GM23338 (cell line): ENCODE measurements around the gene CYGB. TPM values are rescaled to one million over a fixed set of nuclear protein-coding genes. Genes with fewer than 3 reads are reported as not detected.

ENCODE experiments used
- ATAC-seq: fragments of 200-7000 bp; cut with Tn5 transposase; 3 replicates; pipeline ENCODE4 v1.9.1; 2020
- DNase-seq: peaks from one replicate; pipeline ENCODE4 v3.0.0-alpha.2; 2015; ENCODE audit warnings: low spot score
- H2AFZ ChIP-seq: fragments of 200-600 bp; sonication (generic); 2 replicates; pipeline ENCODE4 v1.8.0; 2016; ENCODE audit warnings: antibody characterized with exemption, mild to moderate bottlenecking, moderate library complexity
- H3F3A ChIP-seq: fragments of 200-600 bp; sonication (generic); replicated peaks from 2 replicates; pipeline ENCODE4 v1.8.0; 2017; ENCODE audit warnings: antibody characterized with exemption, mixed run types, low read depth
- H3K27ac ChIP-seq: fragments of 200-600 bp; sonication (generic); 2 replicates; pipeline ENCODE4 v1.6.1; 2016; ENCODE audit warnings: low read depth
- H3K27me3 ChIP-seq: fragments of 200-600 bp; sonication (generic); 2 replicates; pipeline ENCODE4 v1.8.0; 2016; ENCODE audit warnings: mild to moderate bottlenecking, mixed run types, moderate library complexity; ENCODE audit not compliant: insufficient read depth
- H3K36me3 ChIP-seq: fragments of 200-600 bp; sonication (generic); 2 replicates; pipeline ENCODE4 v1.8.0; 2016; ENCODE audit warnings: mild to moderate bottlenecking; ENCODE audit not compliant: insufficient read depth
- H3K4me1 ChIP-seq: fragments of 200-600 bp; sonication (generic); 2 replicates; pipeline ENCODE4 v1.8.0; 2016; ENCODE audit warnings: mild to moderate bottlenecking, moderate library complexity; ENCODE audit not compliant: insufficient read depth
- H3K4me2 ChIP-seq: fragments of 200-600 bp; sonication (generic); 2 replicates; pipeline ENCODE4 v1.7.1; 2017; ENCODE audit warnings: mixed run types
- H3K4me3 ChIP-seq: fragments of 200-600 bp; sonication (generic); 2 replicates; pipeline ENCODE4 v1.6.1; 2016; ENCODE audit warnings: mixed run types
- H3K79me2 ChIP-seq: fragments of 200-600 bp; sonication (generic); replicated peaks from 2 replicates; pipeline ENCODE4 v1.8.0; 2017; ENCODE audit warnings: mild to moderate bottlenecking; ENCODE audit not compliant: insufficient read depth
- H3K9me2 ChIP-seq: fragments of 200-600 bp; sonication (generic); 2 replicates; pipeline ENCODE4 v1.8.0; 2017; ENCODE audit not compliant: insufficient read depth
- H4K20me1 ChIP-seq: fragments of 200-600 bp; sonication (generic); replicated peaks from 2 replicates; pipeline ENCODE4 v1.8.0; 2017; ENCODE audit warnings: mild to moderate bottlenecking; ENCODE audit not compliant: insufficient read depth
- H3K27ac Mint-ChIP-seq: 2 replicates; pipeline ENCODE4 v1.8.0; 2020; ENCODE audit warnings: inconsistent platforms, mild to moderate bottlenecking, moderate library complexity, mixed read lengths
- H3K27me3 Mint-ChIP-seq: 3 replicates; pipeline ENCODE4 v1.8.0; 2022; ENCODE audit warnings: low read depth, mild to moderate bottlenecking, moderate library complexity, mixed read lengths, inconsistent platforms; ENCODE audit not compliant: insufficient read depth, poor library complexity
- H3K36me3 Mint-ChIP-seq: 3 replicates; pipeline ENCODE4 v1.8.0; 2021; ENCODE audit warnings: low read depth, mild to moderate bottlenecking, inconsistent platforms, moderate library complexity, mixed read lengths
- H3K4me1 Mint-ChIP-seq: 3 replicates; pipeline ENCODE4 v1.8.0; 2020; ENCODE audit warnings: mild to moderate bottlenecking, inconsistent platforms, mixed read lengths
- H3K4me3 Mint-ChIP-seq: 3 replicates; pipeline ENCODE4 v1.8.0; 2021; ENCODE audit warnings: moderate library complexity, mild to moderate bottlenecking, inconsistent platforms, mixed read lengths
- H3K9me3 Mint-ChIP-seq: 3 replicates; pipeline ENCODE4 v1.8.0; 2020; ENCODE audit warnings: moderate library complexity, mild to moderate bottlenecking, inconsistent platforms, mixed read lengths
- NANOG ChIP-seq: IDR thresholded peaks from 2 replicates; pipeline ENCODE4 v1.6.1; 2016; ENCODE audit warnings: antibody characterized with exemption, borderline replicate concordance
- ZNF114 ChIP-seq: fragments of 250-450 bp; sonication (Bioruptor Pico); IDR thresholded peaks from 2 replicates; pipeline ENCODE4 v1.5.0; 2020; ENCODE audit warnings: mild to moderate bottlenecking, moderate library complexity
- polyA plus RNA-seq: library from polyadenylated mRNA; unstranded; fragments of >200 nt; fragmentation: Nextera tagmentation; extraction: Ambion mirVana; gene quantifications from 2 replicates; pipeline ENCODE4 v1.2.1, GENCODE V29; 2016
- total RNA-seq: library from RNA; depleted of rRNA; stranded (reverse); fragments of >200 nt; shearing (Covaris generic); gene quantifications from 2 replicates; pipeline ENCODE4 v1.2.3, GENCODE V29; 2014
- TF ChIP-seq, protein P1 (sequence below): fragments of 250-450 bp; sonication (Bioruptor Pico); IDR thresholded peaks from 2 replicates; pipeline ENCODE4 v1.5.0; 2020; ENCODE audit warnings: mild to moderate bottlenecking, moderate library complexity
- TF ChIP-seq, protein P2 (sequence below): IDR thresholded peaks from one replicate; pipeline ENCODE4 v1.6.1; 2018; ENCODE audit warnings: antibody characterized with exemption; ENCODE audit not compliant: unreplicated experiment
- TF ChIP-seq, protein P3 (sequence below): IDR thresholded peaks from 2 replicates; pipeline ENCODE4 v1.6.1; 2016; ENCODE audit warnings: antibody characterized with exemption

CYGB gene
- total and polyA plus RNA-seq, 2 experiments from 2014 or later = 1.2 to 1.7 TPM

DNA sequence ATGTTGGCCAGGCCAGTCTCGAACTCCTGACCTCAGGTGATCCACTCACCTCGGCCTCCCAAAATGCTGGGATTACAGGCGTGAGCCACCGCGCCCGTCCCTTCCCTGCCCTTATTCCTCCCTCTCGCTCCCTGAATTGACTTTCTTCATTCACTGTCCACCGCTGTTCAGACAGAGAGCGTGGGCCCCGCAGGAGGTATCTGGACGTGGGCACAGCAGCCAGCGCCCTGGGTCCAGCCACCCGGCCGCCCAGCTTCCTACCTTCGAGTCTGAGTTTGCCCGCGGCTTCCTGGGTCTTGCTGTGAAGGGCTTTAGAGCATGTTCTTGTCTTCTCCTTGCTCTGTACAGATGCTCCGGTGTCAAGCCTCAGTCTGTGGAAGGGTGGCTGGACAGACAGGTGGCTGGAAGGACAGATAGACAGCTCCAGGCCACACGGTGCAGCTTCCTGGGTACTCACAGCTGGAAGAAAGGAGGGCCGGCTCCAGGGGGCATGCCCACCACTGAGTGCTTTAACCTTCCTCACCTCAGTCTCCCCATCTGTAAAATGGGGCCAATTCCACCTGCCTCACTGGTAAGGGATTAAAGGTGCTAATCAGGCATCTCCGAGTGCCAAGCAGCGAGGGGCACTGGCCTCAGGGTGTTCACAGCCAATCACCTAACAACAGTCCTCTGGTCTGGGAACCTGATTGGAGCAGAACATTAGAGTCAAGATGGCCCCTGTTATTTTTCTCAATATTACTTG lies 49.9 kb downstream of the CYGB start:
- H3K36me3 ChIP-seq = no peaks in the 10 kb centered on the region
- no peak overlapping the region for H3K4me3 Mint-ChIP-seq
- TF ChIP-seq, protein P1, sequence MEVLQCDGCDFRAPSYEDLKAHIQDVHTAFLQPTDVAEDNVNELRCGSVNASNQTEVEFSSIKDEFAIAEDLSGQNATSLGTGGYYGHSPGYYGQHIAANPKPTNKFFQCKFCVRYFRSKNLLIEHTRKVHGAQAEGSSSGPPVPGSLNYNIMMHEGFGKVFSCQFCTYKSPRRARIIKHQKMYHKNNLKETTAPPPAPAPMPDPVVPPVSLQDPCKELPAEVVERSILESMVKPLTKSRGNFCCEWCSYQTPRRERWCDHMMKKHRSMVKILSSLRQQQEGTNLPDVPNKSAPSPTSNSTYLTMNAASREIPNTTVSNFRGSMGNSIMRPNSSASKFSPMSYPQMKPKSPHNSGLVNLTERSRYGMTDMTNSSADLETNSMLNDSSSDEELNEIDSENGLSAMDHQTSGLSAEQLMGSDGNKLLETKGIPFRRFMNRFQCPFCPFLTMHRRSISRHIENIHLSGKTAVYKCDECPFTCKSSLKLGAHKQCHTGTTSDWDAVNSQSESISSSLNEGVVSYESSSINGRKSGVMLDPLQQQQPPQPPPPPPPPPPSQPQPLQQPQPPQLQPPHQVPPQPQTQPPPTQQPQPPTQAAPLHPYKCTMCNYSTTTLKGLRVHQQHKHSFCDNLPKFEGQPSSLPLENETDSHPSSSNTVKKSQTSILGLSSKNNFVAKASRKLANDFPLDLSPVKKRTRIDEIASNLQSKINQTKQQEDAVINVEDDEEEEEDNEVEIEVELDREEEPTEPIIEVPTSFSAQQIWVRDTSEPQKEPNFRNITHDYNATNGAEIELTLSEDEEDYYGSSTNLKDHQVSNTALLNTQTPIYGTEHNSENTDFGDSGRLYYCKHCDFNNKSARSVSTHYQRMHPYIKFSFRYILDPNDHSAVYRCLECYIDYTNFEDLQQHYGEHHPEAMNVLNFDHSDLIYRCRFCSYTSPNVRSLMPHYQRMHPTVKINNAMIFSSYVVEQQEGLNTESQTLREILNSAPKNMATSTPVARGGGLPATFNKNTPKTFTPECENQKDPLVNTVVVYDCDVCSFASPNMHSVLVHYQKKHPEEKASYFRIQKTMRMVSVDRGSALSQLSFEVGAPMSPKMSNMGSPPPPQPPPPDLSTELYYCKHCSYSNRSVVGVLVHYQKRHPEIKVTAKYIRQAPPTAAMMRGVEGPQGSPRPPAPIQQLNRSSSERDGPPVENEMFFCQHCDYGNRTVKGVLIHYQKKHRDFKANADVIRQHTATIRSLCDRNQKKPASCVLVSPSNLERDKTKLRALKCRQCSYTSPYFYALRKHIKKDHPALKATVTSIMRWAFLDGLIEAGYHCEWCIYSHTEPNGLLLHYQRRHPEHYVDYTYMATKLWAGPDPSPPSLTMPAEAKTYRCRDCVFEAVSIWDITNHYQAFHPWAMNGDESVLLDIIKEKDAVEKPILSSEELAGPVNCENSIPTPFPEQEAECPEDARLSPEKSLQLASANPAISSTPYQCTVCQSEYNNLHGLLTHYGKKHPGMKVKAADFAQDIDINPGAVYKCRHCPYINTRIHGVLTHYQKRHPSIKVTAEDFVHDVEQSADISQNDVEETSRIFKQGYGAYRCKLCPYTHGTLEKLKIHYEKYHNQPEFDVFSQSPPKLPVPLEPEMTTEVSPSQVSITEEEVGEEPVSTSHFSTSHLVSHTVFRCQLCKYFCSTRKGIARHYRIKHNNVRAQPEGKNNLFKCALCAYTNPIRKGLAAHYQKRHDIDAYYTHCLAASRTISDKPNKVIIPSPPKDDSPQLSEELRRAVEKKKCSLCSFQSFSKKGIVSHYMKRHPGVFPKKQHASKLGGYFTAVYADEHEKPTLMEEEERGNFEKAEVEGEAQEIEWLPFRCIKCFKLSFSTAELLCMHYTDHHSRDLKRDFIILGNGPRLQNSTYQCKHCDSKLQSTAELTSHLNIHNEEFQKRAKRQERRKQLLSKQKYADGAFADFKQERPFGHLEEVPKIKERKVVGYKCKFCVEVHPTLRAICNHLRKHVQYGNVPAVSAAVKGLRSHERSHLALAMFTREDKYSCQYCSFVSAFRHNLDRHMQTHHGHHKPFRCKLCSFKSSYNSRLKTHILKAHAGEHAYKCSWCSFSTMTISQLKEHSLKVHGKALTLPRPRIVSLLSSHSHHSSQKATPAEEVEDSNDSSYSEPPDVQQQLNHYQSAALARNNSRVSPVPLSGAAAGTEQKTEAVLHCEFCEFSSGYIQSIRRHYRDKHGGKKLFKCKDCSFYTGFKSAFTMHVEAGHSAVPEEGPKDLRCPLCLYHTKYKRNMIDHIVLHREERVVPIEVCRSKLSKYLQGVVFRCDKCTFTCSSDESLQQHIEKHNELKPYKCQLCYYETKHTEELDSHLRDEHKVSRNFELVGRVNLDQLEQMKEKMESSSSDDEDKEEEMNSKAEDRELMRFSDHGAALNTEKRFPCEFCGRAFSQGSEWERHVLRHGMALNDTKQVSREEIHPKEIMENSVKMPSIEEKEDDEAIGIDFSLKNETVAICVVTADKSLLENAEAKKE (CRISPR knock-in tag) = no peak
- TF ChIP-seq, protein P2, sequence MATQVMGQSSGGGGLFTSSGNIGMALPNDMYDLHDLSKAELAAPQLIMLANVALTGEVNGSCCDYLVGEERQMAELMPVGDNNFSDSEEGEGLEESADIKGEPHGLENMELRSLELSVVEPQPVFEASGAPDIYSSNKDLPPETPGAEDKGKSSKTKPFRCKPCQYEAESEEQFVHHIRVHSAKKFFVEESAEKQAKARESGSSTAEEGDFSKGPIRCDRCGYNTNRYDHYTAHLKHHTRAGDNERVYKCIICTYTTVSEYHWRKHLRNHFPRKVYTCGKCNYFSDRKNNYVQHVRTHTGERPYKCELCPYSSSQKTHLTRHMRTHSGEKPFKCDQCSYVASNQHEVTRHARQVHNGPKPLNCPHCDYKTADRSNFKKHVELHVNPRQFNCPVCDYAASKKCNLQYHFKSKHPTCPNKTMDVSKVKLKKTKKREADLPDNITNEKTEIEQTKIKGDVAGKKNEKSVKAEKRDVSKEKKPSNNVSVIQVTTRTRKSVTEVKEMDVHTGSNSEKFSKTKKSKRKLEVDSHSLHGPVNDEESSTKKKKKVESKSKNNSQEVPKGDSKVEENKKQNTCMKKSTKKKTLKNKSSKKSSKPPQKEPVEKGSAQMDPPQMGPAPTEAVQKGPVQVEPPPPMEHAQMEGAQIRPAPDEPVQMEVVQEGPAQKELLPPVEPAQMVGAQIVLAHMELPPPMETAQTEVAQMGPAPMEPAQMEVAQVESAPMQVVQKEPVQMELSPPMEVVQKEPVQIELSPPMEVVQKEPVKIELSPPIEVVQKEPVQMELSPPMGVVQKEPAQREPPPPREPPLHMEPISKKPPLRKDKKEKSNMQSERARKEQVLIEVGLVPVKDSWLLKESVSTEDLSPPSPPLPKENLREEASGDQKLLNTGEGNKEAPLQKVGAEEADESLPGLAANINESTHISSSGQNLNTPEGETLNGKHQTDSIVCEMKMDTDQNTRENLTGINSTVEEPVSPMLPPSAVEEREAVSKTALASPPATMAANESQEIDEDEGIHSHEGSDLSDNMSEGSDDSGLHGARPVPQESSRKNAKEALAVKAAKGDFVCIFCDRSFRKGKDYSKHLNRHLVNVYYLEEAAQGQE = no peak
- TF ChIP-seq, protein P3, sequence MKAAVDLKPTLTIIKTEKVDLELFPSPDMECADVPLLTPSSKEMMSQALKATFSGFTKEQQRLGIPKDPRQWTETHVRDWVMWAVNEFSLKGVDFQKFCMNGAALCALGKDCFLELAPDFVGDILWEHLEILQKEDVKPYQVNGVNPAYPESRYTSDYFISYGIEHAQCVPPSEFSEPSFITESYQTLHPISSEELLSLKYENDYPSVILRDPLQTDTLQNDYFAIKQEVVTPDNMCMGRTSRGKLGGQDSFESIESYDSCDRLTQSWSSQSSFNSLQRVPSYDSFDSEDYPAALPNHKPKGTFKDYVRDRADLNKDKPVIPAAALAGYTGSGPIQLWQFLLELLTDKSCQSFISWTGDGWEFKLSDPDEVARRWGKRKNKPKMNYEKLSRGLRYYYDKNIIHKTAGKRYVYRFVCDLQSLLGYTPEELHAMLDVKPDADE = no peak
- no peak for TF ChIP-seq ZNF114 (CRISPR knock-in tag)
- TF ChIP-seq NANOG = no peak
- H3K9me3 Mint-ChIP-seq = no peaks in the 10 kb centered on the region
- no peak overlapping the region for H3K4me3 ChIP-seq
- no peaks in the 10 kb centered on the region for H3K9me2 ChIP-seq
- H4K20me1 ChIP-seq = peaks cover 6% of the 10 kb centered on the region
- H3K27me3 Mint-ChIP-seq = peaks cover 14% of the 10 kb centered on the region
- no peaks in the 10 kb centered on the region for H3K36me3 Mint-ChIP-seq
- no peak overlapping the region for H3K27ac Mint-ChIP-seq
- peaks cover 9% of the 10 kb centered on the region for H3K4me1 Mint-ChIP-seq
- no peaks in the 10 kb centered on the region for H3K79me2 ChIP-seq
- H2AFZ ChIP-seq = no peak overlapping the region
- no peaks in the 10 kb centered on the region for H3K27me3 ChIP-seq
- no peak overlapping the region for H3K4me2 ChIP-seq
- DNase-seq (no peak), ATAC-seq (no peak)
- 0 out of 2 replicates have a peak, but pooled peaks cover 2% of the 10 kb centered on the region for H3K4me1 ChIP-seq
- no peak overlapping the region for H3K27ac ChIP-seq
- H3F3A ChIP-seq = no peaks in the 10 kb centered on the region
